H9 (cell line): Measurements from ENCODE around the gene RASA4B. TPM values are rescaled to one million over a fixed set of nuclear protein-coding genes. Genes with fewer than 3 reads are reported as not detected.

Experiments
- DNase-seq: peaks from one replicate; pipeline ENCODE4 v3.0.0-alpha.2; 2017
- H2AFZ ChIP-seq: one replicate; pipeline ENCODE4 v1.6.1; 2013; ENCODE audit warnings: mild to moderate bottlenecking, low read length, control low read depth, moderate library complexity
- H2AK5ac ChIP-seq: 2 replicates; pipeline ENCODE4 v1.6.1; 2013; ENCODE audit warnings: low read length, control low read depth, mixed read lengths; ENCODE audit not compliant: insufficient read length
- H2BK120ac ChIP-seq: one replicate; pipeline ENCODE4 v1.6.1; 2013; ENCODE audit warnings: low read depth, mild to moderate bottlenecking, low read length, control low read depth, inconsistent platforms; ENCODE audit not compliant: poor library complexity, severe bottlenecking
- H2BK12ac ChIP-seq: 2 replicates; pipeline ENCODE4 v1.6.1; 2013; ENCODE audit warnings: low read length, control low read depth, mixed read lengths, low read depth; ENCODE audit not compliant: insufficient read length
- H2BK15ac ChIP-seq: 2 replicates; pipeline ENCODE4 v1.6.1; 2013; ENCODE audit warnings: low read depth, low read length, control low read depth
- H2BK20ac ChIP-seq: one replicate; pipeline ENCODE4 v1.6.1; 2013; ENCODE audit warnings: low read depth, mild to moderate bottlenecking, low read length, control low read depth, inconsistent platforms; ENCODE audit not compliant: poor library complexity, severe bottlenecking
- H2BK5ac ChIP-seq: 2 replicates; pipeline ENCODE4 v1.6.1; 2013; ENCODE audit warnings: low read length, control low read depth, mixed read lengths; ENCODE audit not compliant: insufficient read length
- H3K14ac ChIP-seq: 2 replicates; pipeline ENCODE4 v1.6.1; 2013; ENCODE audit warnings: low read length, control low read depth; ENCODE audit not compliant: insufficient read depth
- H3K18ac ChIP-seq: 2 replicates; pipeline ENCODE4 v1.6.1; 2013; ENCODE audit warnings: low read depth, mild to moderate bottlenecking, mixed read lengths, low read length, control low read depth; ENCODE audit not compliant: insufficient read length
- H3K23ac ChIP-seq: 2 replicates; pipeline ENCODE4 v1.6.1; 2013; ENCODE audit warnings: low read length, control low read depth, mixed read lengths, low read depth; ENCODE audit not compliant: insufficient read length
- H3K23me2 ChIP-seq: 2 replicates; pipeline ENCODE4 v1.6.1; 2013; ENCODE audit warnings: low read depth, mild to moderate bottlenecking, mixed read lengths, low read length, control low read depth; ENCODE audit not compliant: insufficient read length, poor library complexity, severe bottlenecking
- H3K27ac ChIP-seq: 2 replicates; pipeline ENCODE4 v1.5.1; 2013; ENCODE audit warnings: low read length, control low read depth, mixed read lengths, low read depth; ENCODE audit not compliant: insufficient read length
- H3K27me3 ChIP-seq: 2 replicates; pipeline ENCODE4 v1.6.1; 2013; ENCODE audit warnings: low read length, control low read depth, inconsistent platforms; ENCODE audit not compliant: insufficient read depth
- H3K4ac ChIP-seq: 2 replicates; pipeline ENCODE4 v1.6.1; 2013; ENCODE audit warnings: low read depth, mild to moderate bottlenecking, control low read depth, inconsistent platforms, low read length, moderate library complexity
- H3K4me1 ChIP-seq: 2 replicates; pipeline ENCODE4 v1.6.1; 2013; ENCODE audit warnings: low read length, control low read depth, inconsistent platforms; ENCODE audit not compliant: insufficient read depth
- H3K4me2 ChIP-seq: 2 replicates; pipeline ENCODE4 v1.6.1; 2013; ENCODE audit warnings: low read length, control low read depth, mixed read lengths; ENCODE audit not compliant: insufficient read length, insufficient read depth
- H3K56ac ChIP-seq: 2 replicates; pipeline ENCODE4 v1.6.1; 2013; ENCODE audit warnings: low read depth, mild to moderate bottlenecking, mixed read lengths, low read length, control low read depth; ENCODE audit not compliant: insufficient read length
- H3K79me1 ChIP-seq: 2 replicates; pipeline ENCODE4 v1.6.1; 2013; ENCODE audit warnings: low read depth, mild to moderate bottlenecking, moderate library complexity, low read length, control low read depth, inconsistent platforms; ENCODE audit not compliant: insufficient read depth, poor library complexity, severe bottlenecking
- H3K79me2 ChIP-seq: 2 replicates; pipeline ENCODE4 v1.6.1; 2013; ENCODE audit warnings: low read length, control low read depth, inconsistent platforms; ENCODE audit not compliant: insufficient read depth
- H3K9ac ChIP-seq: 2 replicates; pipeline ENCODE4 v1.6.1; 2013; ENCODE audit warnings: low read length, control low read depth, mixed read lengths; ENCODE audit not compliant: insufficient read length; ENCODE audit errors: extremely low read depth
- H3K9me3 ChIP-seq: one replicate; pipeline ENCODE4 v1.6.1; 2013; ENCODE audit warnings: low read depth, low read length, inconsistent platforms; ENCODE audit not compliant: control insufficient read depth
- H3T11ph ChIP-seq: one replicate; pipeline ENCODE4 v1.6.1; 2013; ENCODE audit warnings: mild to moderate bottlenecking, low read length, control low read depth, inconsistent platforms
- H4K20me1 ChIP-seq: one replicate; pipeline ENCODE4 v1.6.1; 2013; ENCODE audit not compliant: control insufficient read depth, insufficient read length, insufficient read depth
- H4K5ac ChIP-seq: 2 replicates; pipeline ENCODE4 v1.6.1; 2013; ENCODE audit warnings: low read depth, mild to moderate bottlenecking, mixed read lengths, low read length, control low read depth; ENCODE audit not compliant: insufficient read length
- H4K8ac ChIP-seq: replicated peaks from 2 replicates; pipeline ENCODE4 v1.6.1; 2013; ENCODE audit warnings: low read length, control low read depth, mixed read lengths, low read depth; ENCODE audit not compliant: insufficient read length
- H4K91ac ChIP-seq: 2 replicates; pipeline ENCODE4 v1.6.1; 2013; ENCODE audit warnings: low read depth, mild to moderate bottlenecking, moderate library complexity, mixed read lengths, low read length, control low read depth; ENCODE audit not compliant: insufficient read length
- H3K27ac Mint-ChIP-seq, 3 experiments: 2 replicates in 2 of 3; 3 replicates in 1 of 3; pipeline ENCODE4 v1.8.0; 2020 to 2021; ENCODE audit warnings: mixed read lengths in 3 of 3, mild to moderate bottlenecking in 1 of 3, moderate library complexity in 1 of 3
- H3K27me3 Mint-ChIP-seq: 2 replicates; pipeline ENCODE4 v1.8.0; 2021; ENCODE audit warnings: low read depth, mild to moderate bottlenecking, moderate library complexity, mixed read lengths
- H3K36me3 Mint-ChIP-seq, 3 experiments: 2 replicates in 2 of 3; 3 replicates in 1 of 3; pipeline ENCODE4 v1.8.0; 2020 to 2021; ENCODE audit warnings: low read depth in 3 of 3, mixed read lengths in 3 of 3; ENCODE audit not compliant: insufficient read depth in 1 of 3
- H3K4me1 Mint-ChIP-seq, 2 experiments: 2 replicates each; pipeline ENCODE4 v1.8.0; 2020; ENCODE audit warnings: mixed read lengths in 2 of 2
- H3K4me3 Mint-ChIP-seq, 2 experiments: 2 replicates in 1 of 2; 3 replicates in 1 of 2; pipeline ENCODE4 v1.8.0; 2020 to 2021; ENCODE audit warnings: mild to moderate bottlenecking in 2 of 2, mixed read lengths in 2 of 2, moderate library complexity in 1 of 2
- H3K9me3 Mint-ChIP-seq, 2 experiments: 2 replicates in 1 of 2; 3 replicates in 1 of 2; pipeline ENCODE4 v1.8.0; 2020; ENCODE audit warnings: mild to moderate bottlenecking in 2 of 2, mixed read lengths in 2 of 2, moderate library complexity in 1 of 2
- WGBS: extraction: QIAGEN DNeasy Blood & Tissue Kit; methylation state at CpG from one replicate; pipeline ENCODE4 v1.1.7; 2013; ENCODE audit warnings: missing lambda C conversion rate, low lambda C conversion rate, mixed read lengths; ENCODE audit not compliant: insufficient read length; ENCODE audit errors: extremely low coverage; 5-methylcytosine and 5-hydroxymethylcytosine counted together
- total RNA-seq: library from RNA; stranded (reverse); gene quantifications from 2 replicates; pipeline ENCODE4 v1.2.1, GENCODE V29; 2021
- TF ChIP-seq, protein P1 (sequence below): fragments of 200-600 bp; sonication (generic); conservative IDR thresholded peaks from 3 replicates; pipeline ENCODE4 v1.8.0; 2021; ENCODE audit warnings: antibody characterized with exemption, mild to moderate bottlenecking

Gene RASA4B
- total RNA-seq, 1 experiment from 2014 or later: 3.7 TPM

DNA sequence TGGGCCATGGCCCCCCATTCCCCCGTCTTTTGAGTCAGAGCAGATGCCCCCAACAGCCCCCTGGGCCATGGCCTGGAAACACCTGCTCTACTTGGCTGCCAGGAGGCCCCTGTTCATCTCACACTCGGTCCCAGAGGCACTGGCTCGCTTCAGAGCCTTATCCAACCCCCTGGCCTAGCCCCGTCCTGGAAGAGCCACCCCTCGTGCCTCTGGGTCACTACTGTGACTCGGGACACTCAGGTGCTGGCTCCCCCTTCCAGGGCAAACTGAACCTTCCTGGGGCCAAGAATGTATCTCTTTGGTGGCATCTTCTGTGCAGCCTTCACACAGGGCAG lies 45.8 kb downstream of the RASA4B start:
- no peaks in the 10 kb centered on the region for H3K27me3 Mint-ChIP-seq
- no peak overlapping the region for H2BK5ac ChIP-seq
- H3K27ac Mint-ChIP-seq: no peak overlapping the region; a peak in 1 of 7 replicates
- H4K91ac ChIP-seq: no peak overlapping the region
- no peak overlapping the region for H3K4me3 Mint-ChIP-seq
- H4K8ac ChIP-seq: no peak overlapping the region
- no CpG with 5 or more reads among the region's 6 CpGs for WGBS
- no peaks in the 10 kb centered on the region for H3K9me3 ChIP-seq
- H3T11ph ChIP-seq: no peak overlapping the region
- H3K79me2 ChIP-seq: no peaks in the 10 kb centered on the region
- H3K9me3 Mint-ChIP-seq: no peaks in the 10 kb centered on the region
- H4K5ac ChIP-seq: no peak overlapping the region
- no peak overlapping the region for H3K4me2 ChIP-seq
- H3K23ac ChIP-seq: no peak overlapping the region
- TF ChIP-seq, protein P1, sequence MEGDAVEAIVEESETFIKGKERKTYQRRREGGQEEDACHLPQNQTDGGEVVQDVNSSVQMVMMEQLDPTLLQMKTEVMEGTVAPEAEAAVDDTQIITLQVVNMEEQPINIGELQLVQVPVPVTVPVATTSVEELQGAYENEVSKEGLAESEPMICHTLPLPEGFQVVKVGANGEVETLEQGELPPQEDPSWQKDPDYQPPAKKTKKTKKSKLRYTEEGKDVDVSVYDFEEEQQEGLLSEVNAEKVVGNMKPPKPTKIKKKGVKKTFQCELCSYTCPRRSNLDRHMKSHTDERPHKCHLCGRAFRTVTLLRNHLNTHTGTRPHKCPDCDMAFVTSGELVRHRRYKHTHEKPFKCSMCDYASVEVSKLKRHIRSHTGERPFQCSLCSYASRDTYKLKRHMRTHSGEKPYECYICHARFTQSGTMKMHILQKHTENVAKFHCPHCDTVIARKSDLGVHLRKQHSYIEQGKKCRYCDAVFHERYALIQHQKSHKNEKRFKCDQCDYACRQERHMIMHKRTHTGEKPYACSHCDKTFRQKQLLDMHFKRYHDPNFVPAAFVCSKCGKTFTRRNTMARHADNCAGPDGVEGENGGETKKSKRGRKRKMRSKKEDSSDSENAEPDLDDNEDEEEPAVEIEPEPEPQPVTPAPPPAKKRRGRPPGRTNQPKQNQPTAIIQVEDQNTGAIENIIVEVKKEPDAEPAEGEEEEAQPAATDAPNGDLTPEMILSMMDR: no peak
- no peak for DNase-seq
- no peaks in the 10 kb centered on the region for H3K27me3 ChIP-seq
- H3K56ac ChIP-seq: no peak overlapping the region
- H2BK20ac ChIP-seq: no peak overlapping the region
- H3K14ac ChIP-seq: no peak overlapping the region
- H3K27ac ChIP-seq: no peak overlapping the region
- H4K20me1 ChIP-seq: no peaks in the 10 kb centered on the region
- H3K4me1 Mint-ChIP-seq: no peaks in the 10 kb centered on the region
- no peak overlapping the region for H2BK15ac ChIP-seq
- H2BK12ac ChIP-seq: no peak overlapping the region
- H3K23me2 ChIP-seq: no peaks in the 10 kb centered on the region
- no peaks in the 10 kb centered on the region for H3K4me1 ChIP-seq
- H3K18ac ChIP-seq: no peak overlapping the region
- no peak overlapping the region for H3K4ac ChIP-seq
- no peak overlapping the region for H3K9ac ChIP-seq
- H3K79me1 ChIP-seq: no peaks in the 10 kb centered on the region
- peaks cover 16 to 29% (median 26%) of the 10 kb centered on the region in 3 experiments; a peak in 6 of 7 replicates for H3K36me3 Mint-ChIP-seq
- no peak overlapping the region for H2BK120ac ChIP-seq
- H2AFZ ChIP-seq: no peak overlapping the region
- no peak overlapping the region for H2AK5ac ChIP-seq
